SK-N-SH (cell line): ENCODE results near the gene ADAP1. TPM values are rescaled to one million over a fixed set of nuclear protein-coding genes. Genes with fewer than 3 reads are reported as not detected.

Source experiments
- CTCF ChIA-PET: fragments of 300-600, 350-600 bp; formaldehyde crosslinking; extraction: SDS; loops from one replicate; lab custom pipeline; 2021; lab: Yijun Ruan, JAX
- POLR2A ChIA-PET: fragments of 350-600 bp; sonication (Branson Sonifier 250); formaldehyde crosslinking; extraction: SDS; loops from one replicate; lab custom pipeline; 2020; ENCODE audit warnings: antibody characterized with exemption, inconsistent platforms; lab: Yijun Ruan, JAX
- DNase-seq: peaks from one replicate; pipeline ENCODE4 v3.0.0; 2012
- H2AFZ ChIP-seq: fragments of 200-600 bp; sonication (generic); 2 replicates; pipeline ENCODE4 v1.8.1; 2016; ENCODE audit warnings: antibody characterized with exemption, mild to moderate bottlenecking, low read depth
- H3F3A ChIP-seq: fragments of 200-600 bp; sonication (generic); replicated peaks from 2 replicates; pipeline ENCODE3; 2016; ENCODE audit warnings: antibody characterized with exemption, mild to moderate bottlenecking; ENCODE audit not compliant: insufficient read depth
- H3K27ac ChIP-seq, 2 experiments: fragments of 200-500 bp in 1 of 2; fragments of 200-600 bp in 1 of 2; sonication (Bioruptor generic) in 1 of 2; sonication (generic), shearing (Covaris generic) in 1 of 2; 2 replicates each; pipeline versions ENCODE4 v1.5.1 to v1.6.1; 2014 to 2016; ENCODE audit warnings: low read depth in 2 of 2, inconsistent platforms in 1 of 2, low read length in 1 of 2, mild to moderate bottlenecking in 1 of 2, mixed read lengths in 1 of 2
- H3K27me3 ChIP-seq: fragments of 200-600 bp; sonication (generic), shearing (Covaris generic); 2 replicates; pipeline ENCODE4 v1.6.1; 2016; ENCODE audit warnings: mixed run types; ENCODE audit not compliant: insufficient read depth
- H3K36me3 ChIP-seq, 2 experiments: fragments of 200-500 bp in 1 of 2; fragments of 200-600 bp in 1 of 2; sonication (Bioruptor generic) in 1 of 2; sonication (generic) in 1 of 2; replicated peaks in 1 of 2; 2 replicates each; pipeline versions ENCODE3 to v1.5.1; 2014 to 2016; ENCODE audit warnings: low read length in 1 of 2, mild to moderate bottlenecking in 1 of 2; ENCODE audit not compliant: insufficient read depth in 2 of 2, control insufficient read depth in 1 of 2
- H3K4me1 ChIP-seq, 2 experiments: fragments of 200-500 bp in 1 of 2; fragments of 200-600 bp in 1 of 2; sonication (Bioruptor generic) in 1 of 2; sonication (generic), shearing (Covaris generic) in 1 of 2; 2 replicates each; pipeline versions ENCODE4 v1.5.1 to v1.6.1; 2014 to 2016; ENCODE audit warnings: low read depth in 1 of 2, low read length in 1 of 2, mixed run types in 1 of 2; ENCODE audit not compliant: insufficient read depth in 2 of 2, control insufficient read depth in 1 of 2
- H3K4me2 ChIP-seq: fragments of 200-600 bp; sonication (generic), shearing (Covaris generic); 2 replicates; pipeline ENCODE4 v1.6.1; 2017; ENCODE audit warnings: mixed run types
- H3K4me3 ChIP-seq, 2 experiments: fragments of 200-500 bp in 1 of 2; fragments of 200-600 bp in 1 of 2; sonication (Bioruptor generic) in 1 of 2; sonication (generic), shearing (Covaris generic) in 1 of 2; 2 replicates each; pipeline versions ENCODE4 v1.5.1 to v1.8.1; 2014 to 2016; ENCODE audit warnings: low read depth in 2 of 2, inconsistent platforms in 1 of 2, low read length in 1 of 2, mild to moderate bottlenecking in 1 of 2, mixed read lengths in 1 of 2, moderate library complexity in 1 of 2
- H3K79me2 ChIP-seq: fragments of 200-600 bp; sonication (generic); 2 replicates; pipeline ENCODE4 v1.8.1; 2017; ENCODE audit warnings: mild to moderate bottlenecking; ENCODE audit not compliant: insufficient read depth
- H3K9ac ChIP-seq: fragments of 200-600 bp; sonication (generic); 2 replicates; pipeline ENCODE4 v1.6.1; 2017; ENCODE audit warnings: mixed run types
- H3K9me2 ChIP-seq: fragments of 200-600 bp; sonication (generic); 2 replicates; pipeline ENCODE4 v1.6.1; 2017; ENCODE audit warnings: mixed run types
- H3K9me3 ChIP-seq: fragments of 200-600 bp; sonication (generic); 2 replicates; pipeline ENCODE4 v1.6.1; 2017; ENCODE audit warnings: mixed run types, mild to moderate bottlenecking, moderate library complexity
- H4K20me1 ChIP-seq: fragments of 200-600 bp; sonication (generic); 2 replicates; pipeline ENCODE4 v1.6.1; 2017; ENCODE audit warnings: mild to moderate bottlenecking, mixed run types; ENCODE audit not compliant: insufficient read depth
- ELF1 ChIP-seq: IDR thresholded peaks from 2 replicates; pipeline ENCODE4 v1.4.0; 2012
- FOXJ3 ChIP-seq: sonication (generic); formaldehyde crosslinking; IDR thresholded peaks from 2 replicates; pipeline ENCODE4 v1.5.1; 2020; ENCODE audit warnings: mild to moderate bottlenecking, missing genetic modification reagents
- IRF3 ChIP-seq: fragments of 150-350 bp; IDR thresholded peaks from 2 replicates; pipeline ENCODE4 v1.6.1; 2016; ENCODE audit warnings: mild to moderate bottlenecking, low read depth, low read length
- JUND ChIP-seq: IDR thresholded peaks from 2 replicates; pipeline ENCODE4 v1.4.0; 2012
- MEF2A ChIP-seq: IDR thresholded peaks from 2 replicates; pipeline ENCODE4 v1.4.0; 2012; ENCODE audit warnings: low read depth, borderline replicate concordance
- NFIC ChIP-seq: IDR thresholded peaks from 2 replicates; pipeline ENCODE4 v1.4.0; 2012; ENCODE audit warnings: borderline replicate concordance
- PBX3 ChIP-seq: IDR thresholded peaks from 2 replicates; pipeline ENCODE4; 2012
- RAD21 ChIP-seq: IDR thresholded peaks from 2 replicates; pipeline ENCODE4 v1.6.1; 2012; ENCODE audit warnings: mild to moderate bottlenecking, low read length
- REST ChIP-seq: IDR thresholded peaks from 2 replicates; pipeline ENCODE4 v1.6.1; 2012; ENCODE audit warnings: mild to moderate bottlenecking, low read depth, low read length, moderate library complexity
- SMC3 ChIP-seq: IDR thresholded peaks from 2 replicates; pipeline ENCODE4 v1.6.1; 2012; ENCODE audit warnings: low read depth, low read length, improper control_type of control experiment
- WGBS: methylation state at CpG from one replicate; pipeline ENCODE4 v1.1.6; 2017; ENCODE audit warnings: low lambda C conversion rate; 5-methylcytosine and 5-hydroxymethylcytosine counted together
- polyA plus RNA-seq, 3 experiments: library from polyadenylated mRNA; depleted of rRNA; stranded (reverse); fragments of >200 nt; gene quantifications; 2 replicates each; pipeline ENCODE4 v1.2.3, GENCODE V29; 2012

The ADAP1 gene
- polyA plus RNA-seq, 1 of the 3 experiments (the other 2 are of a cell fraction), result 3.2 TPM

GRCh38 chr7:908159-908581 lies 46.3 kb downstream of the ADAP1 start (continued):
- TF ChIP-seq REST (no peak), NFIC (no peak), RAD21 (no peak), SMC3 (no peak), PBX3 (no peak), ELF1 (no peak), IRF3 (no peak), FOXJ3 (CRISPR knock-in tag) (no peak)

GRCh38 chr7:907158-907980 lies 47.1 kb downstream of the ADAP1 start:
- no peaks in the 10 kb centered on the region for H3K9me2 ChIP-seq
- DNase-seq, result no peak
- H3K4me3 ChIP-seq, result no peak overlapping the region
- no peak overlapping the region for H3K27ac ChIP-seq
- no peak overlapping the region for H3K4me2 ChIP-seq
- no peak for TF ChIP-seq MEF2A
- TF ChIP-seq JUND, result no peak
- no peak for TF ChIP-seq ELF1
- no peaks in the 10 kb centered on the region for H3K36me3 ChIP-seq
- H3K27me3 ChIP-seq, result no peaks in the 10 kb centered on the region
- H3K9ac ChIP-seq, result no peak overlapping the region
- no peak overlapping the region for H2AFZ ChIP-seq
- H4K20me1 ChIP-seq, result no peaks in the 10 kb centered on the region
- peaks cover 5 to 11% of the 10 kb centered on the region in 2 experiments; a peak in 3 of 4 replicates for H3K4me1 ChIP-seq
- H3F3A ChIP-seq, result peaks cover 6% of the 10 kb centered on the region
- POLR2A ChIA-PET, result interaction anchor here (0.5 to 1.0 kb wide), 2 partner anchors 9 to 49 kb away, joined by 3 read pairs; no protein-coding TSS in a partner anchor
- no peaks in the 10 kb centered on the region for H3K9me3 ChIP-seq
- H3K79me2 ChIP-seq, result no peaks in the 10 kb centered on the region
- CTCF ChIA-PET, result interaction anchor here (0.9 to 4.7 kb wide), 21 partner anchors 10 to 328 kb away, joined by 3 to 99 read pairs (median 9); partner anchors contain the start of genes ADAP1 and COX19
- 84% methylated on average over 41 of the region's 49 CpGs for WGBS
